Parathyroid adenoma (tissue), 2 donors: ENCODE results near the gene DDX53.
A peak's percentile ranks its signal among the peaks of the same experiment; 100 is the strongest.

Source experiments
- H2AFZ ChIP-seq: fragments of 300-600 bp; sonication (generic); one replicate; pipeline ENCODE4 v1.7.0; 2017; ENCODE audit warnings: antibody characterized with exemption, mild to moderate bottlenecking
- H3K27ac ChIP-seq: fragments of 300-600 bp; sonication (generic); one replicate; pipeline ENCODE4 v1.7.0; 2017
- H3K27me3 ChIP-seq: fragments of 300-600 bp; sonication (generic); one replicate; pipeline ENCODE4 v1.7.0; 2017; ENCODE audit warnings: low read length; ENCODE audit not compliant: control insufficient read depth, insufficient read depth
- H3K36me3 ChIP-seq: fragments of 300-600 bp; sonication (generic); one replicate; pipeline ENCODE4 v1.7.0; 2017; ENCODE audit warnings: low read length; ENCODE audit not compliant: control insufficient read depth, insufficient read depth
- H3K4me1 ChIP-seq: fragments of 300-600 bp; sonication (generic); one replicate; pipeline ENCODE4 v1.7.0; 2017; ENCODE audit warnings: control low read depth
- H3K4me2 ChIP-seq: fragments of 300-600 bp; sonication (generic); one replicate; pipeline ENCODE4 v1.7.0; 2017; ENCODE audit warnings: low read length
- H3K4me3 ChIP-seq: fragments of 300-600 bp; sonication (generic); one replicate; pipeline ENCODE4 v1.7.0; 2017; ENCODE audit warnings: low read depth, low read length
- H3K79me2 ChIP-seq: fragments of 300-600 bp; sonication (generic); one replicate; pipeline ENCODE4 v1.7.0; 2017; ENCODE audit warnings: control low read depth
- H3K9ac ChIP-seq: fragments of 300-600 bp; sonication (generic); one replicate; pipeline ENCODE4 v1.7.0; 2017; ENCODE audit warnings: mild to moderate bottlenecking
- H3K9me3 ChIP-seq: fragments of 300-600 bp; sonication (generic); one replicate; pipeline ENCODE4 v1.7.0; 2017; ENCODE audit warnings: low read length; ENCODE audit not compliant: control insufficient read depth
- TF ChIP-seq, protein P1 (sequence below): fragments of 300-600 bp; sonication (generic); IDR thresholded peaks from one replicate; pipeline ENCODE4 v1.7.0; 2017; ENCODE audit warnings: antibody characterized with exemption, mild to moderate bottlenecking
- donor health status: primary hyperparathyroidism.

DDX53 gene

GRCh38 chrX:23008431-23009099, 8.8 kb downstream of the DDX53 start:
- Histone ChIP-seq H2AFZ (no peak overlapping the region), H3K79me2 (no peaks in the 10 kb centered on the region), H3K27me3 (no peaks in the 10 kb centered on the region), H3K4me2 (no peak overlapping the region), H3K4me3 (no peak overlapping the region), H3K36me3 (no peaks in the 10 kb centered on the region), H3K4me1 (peaks cover 3% of the 10 kb centered on the region), H3K27ac (no peak overlapping the region), H3K9ac (no peak overlapping the region), H3K9me3 (no peaks in the 10 kb centered on the region)
- TF ChIP-seq, protein P1, sequence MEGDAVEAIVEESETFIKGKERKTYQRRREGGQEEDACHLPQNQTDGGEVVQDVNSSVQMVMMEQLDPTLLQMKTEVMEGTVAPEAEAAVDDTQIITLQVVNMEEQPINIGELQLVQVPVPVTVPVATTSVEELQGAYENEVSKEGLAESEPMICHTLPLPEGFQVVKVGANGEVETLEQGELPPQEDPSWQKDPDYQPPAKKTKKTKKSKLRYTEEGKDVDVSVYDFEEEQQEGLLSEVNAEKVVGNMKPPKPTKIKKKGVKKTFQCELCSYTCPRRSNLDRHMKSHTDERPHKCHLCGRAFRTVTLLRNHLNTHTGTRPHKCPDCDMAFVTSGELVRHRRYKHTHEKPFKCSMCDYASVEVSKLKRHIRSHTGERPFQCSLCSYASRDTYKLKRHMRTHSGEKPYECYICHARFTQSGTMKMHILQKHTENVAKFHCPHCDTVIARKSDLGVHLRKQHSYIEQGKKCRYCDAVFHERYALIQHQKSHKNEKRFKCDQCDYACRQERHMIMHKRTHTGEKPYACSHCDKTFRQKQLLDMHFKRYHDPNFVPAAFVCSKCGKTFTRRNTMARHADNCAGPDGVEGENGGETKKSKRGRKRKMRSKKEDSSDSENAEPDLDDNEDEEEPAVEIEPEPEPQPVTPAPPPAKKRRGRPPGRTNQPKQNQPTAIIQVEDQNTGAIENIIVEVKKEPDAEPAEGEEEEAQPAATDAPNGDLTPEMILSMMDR: peak; percentile 39

DNA sequence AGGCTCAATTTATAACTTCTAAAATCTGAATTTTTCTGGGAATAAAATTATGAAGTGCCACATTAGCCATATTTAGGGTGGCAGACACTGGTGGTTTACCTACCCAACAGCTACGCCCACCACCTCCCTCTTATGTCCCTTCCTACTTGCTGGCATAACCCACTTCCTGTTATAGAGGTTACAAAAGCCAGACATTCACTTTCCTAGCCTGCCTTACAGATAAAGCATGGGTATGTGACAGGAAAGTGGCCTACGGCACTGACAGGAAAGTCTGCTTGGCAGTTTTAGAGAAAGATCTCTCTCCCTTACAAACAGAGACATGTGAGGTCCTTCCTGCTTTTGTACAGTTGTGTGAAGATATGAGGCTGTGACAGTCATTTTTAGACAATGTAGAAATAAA, 12.4 kb downstream of the DDX53 start:
- Histone ChIP-seq H3K4me3 (no peak overlapping the region), H3K4me2 (no peak overlapping the region), H3K27ac (no peak overlapping the region), H3K9ac (no peak overlapping the region), H3K79me2 (no peaks in the 10 kb centered on the region), H3K27me3 (no peaks in the 10 kb centered on the region), H3K9me3 (no peaks in the 10 kb centered on the region), H3K36me3 (no peaks in the 10 kb centered on the region), H2AFZ (peak overlapping the region; percentile 28), H3K4me1 (peaks cover 3% of the 10 kb centered on the region)
- TF ChIP-seq, protein P1: no peak

DNA sequence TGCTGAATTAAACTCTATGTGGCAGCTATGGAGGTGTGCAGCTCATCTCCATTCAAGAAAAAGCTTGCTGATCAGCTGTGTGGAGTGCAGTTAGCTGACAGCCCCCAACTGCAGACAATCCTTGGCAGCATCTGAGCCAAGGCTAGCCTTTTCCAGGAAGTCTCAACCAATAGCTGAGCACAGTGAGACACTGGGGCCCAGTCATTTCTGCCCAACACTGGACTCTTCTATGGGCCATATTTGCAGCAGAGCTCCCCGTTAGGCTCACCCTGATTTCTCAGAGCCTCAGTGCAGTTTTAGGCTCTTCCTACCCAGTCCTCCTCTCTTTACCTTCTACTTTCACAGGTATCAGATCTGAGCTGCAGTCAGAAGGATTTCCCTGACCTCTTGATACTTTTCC, 12.9 kb downstream of the DDX53 start:
- Histone ChIP-seq H3K9me3 (no peaks in the 10 kb centered on the region), H3K27ac (no peak overlapping the region), H3K4me1 (peaks cover 3% of the 10 kb centered on the region)

DNA sequence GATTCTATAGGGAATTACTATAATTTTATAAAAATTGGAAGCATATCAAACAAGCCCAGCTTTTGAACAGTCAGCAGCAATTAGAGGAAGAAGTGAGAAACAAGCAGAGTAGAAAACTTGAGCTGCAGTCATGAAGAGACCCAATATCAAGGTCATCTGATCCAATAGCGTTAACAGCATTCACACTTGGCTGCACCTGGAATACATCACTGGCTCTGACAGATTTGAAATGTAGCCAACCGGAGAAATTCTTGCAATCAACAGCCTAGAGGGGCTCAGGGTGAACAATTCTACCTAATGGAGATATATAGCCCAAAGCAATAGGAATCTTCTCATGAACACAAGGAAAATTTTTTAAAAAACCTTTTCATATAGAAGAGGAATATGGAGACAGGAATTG, 13.6 kb downstream of the DDX53 start:
- Histone ChIP-seq H3K36me3 (no peaks in the 10 kb centered on the region), H3K4me2 (peak overlapping the region; percentile 8), H3K4me1 (peaks cover 3% of the 10 kb centered on the region), H3K4me3 (no peak overlapping the region), H2AFZ (no peak overlapping the region), H3K27ac (no peak overlapping the region), H3K79me2 (no peaks in the 10 kb centered on the region), H3K9me3 (no peaks in the 10 kb centered on the region), H3K9ac (no peak overlapping the region), H3K27me3 (no peaks in the 10 kb centered on the region)
- TF ChIP-seq, protein P1: no peak

More for the DNA sequence above, 12.9 kb downstream of the DDX53 start:
- Histone ChIP-seq H2AFZ (peak overlapping the region; percentile 28), H3K4me3 (no peak overlapping the region), H3K4me2 (no peak overlapping the region), H3K9ac (no peak overlapping the region), H3K27me3 (no peaks in the 10 kb centered on the region), H3K79me2 (no peaks in the 10 kb centered on the region), H3K36me3 (no peaks in the 10 kb centered on the region)
- TF ChIP-seq, protein P1: no peak

DNA sequence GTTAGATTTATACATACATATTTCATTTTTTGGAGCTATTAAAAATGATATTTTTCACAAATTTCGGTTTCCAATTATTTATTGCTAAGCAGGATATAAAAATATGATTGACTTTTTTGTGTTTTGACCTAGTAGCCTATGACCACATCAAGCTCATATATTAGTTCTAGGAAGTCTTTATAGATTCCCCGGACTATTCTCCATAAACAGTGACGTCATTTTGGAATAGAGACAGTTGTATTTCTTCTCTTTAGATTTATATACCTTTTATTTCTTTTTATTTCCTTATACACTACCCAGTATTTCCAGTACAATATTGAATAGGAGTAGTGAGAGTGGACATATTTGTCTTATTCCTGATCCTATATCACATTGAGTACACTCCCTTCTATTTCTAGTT, 31.8 kb downstream of the DDX53 start:
- no peak overlapping the region for H2AFZ ChIP-seq
- no peaks in the 10 kb centered on the region for H3K79me2 ChIP-seq
- no peaks in the 10 kb centered on the region for H3K36me3 ChIP-seq
- no peaks in the 10 kb centered on the region for H3K4me1 ChIP-seq
- TF ChIP-seq, protein P1: no peak
- H3K4me3 ChIP-seq: no peak overlapping the region
- no peaks in the 10 kb centered on the region for H3K9me3 ChIP-seq
- no peak overlapping the region for H3K9ac ChIP-seq
- H3K27ac ChIP-seq: no peak overlapping the region
- H3K4me2 ChIP-seq: no peak overlapping the region
- no peaks in the 10 kb centered on the region for H3K27me3 ChIP-seq
